GM21515 (cell line): ENCODE measurements around the gene PEPD.

Source experiments
- ATAC-seq: cut with Tn5 transposase; IDR thresholded peaks from one replicate; pipeline ENCODE4 v1.9.1; 2021; ENCODE audit not compliant: unreplicated experiment

Gene PEPD

GRCh38 chr19:33399081-33399744 is 122.4 kb downstream of the PEPD start:
- ATAC-seq: no peak

GRCh38 chr19:33398361-33399060 is 123.1 kb downstream of the PEPD start:
- no peak for ATAC-seq

GRCh38 chr19:33397536-33398360 is 123.8 kb downstream of the PEPD start:
- no peak for ATAC-seq

GRCh38 chr19:33396701-33397535 is 124.7 kb downstream of the PEPD start:
- ATAC-seq: no peak

- no peak for ATAC-seq
Observed at GRCh38 chr19:33395561-33396550, 125.7 kb downstream of the PEPD start.

- no peak for ATAC-seq
Observed at GRCh38 chr19:33394723-33395560, 126.6 kb downstream of the PEPD start.

- no peak for ATAC-seq
Observed at GRCh38 chr19:33394006-33394722, 127.4 kb downstream of the PEPD start.

GRCh38 chr19:33393286-33394005 is 128.1 kb downstream of the PEPD start:
- no peak for ATAC-seq

GRCh38 chr19:33392341-33393285 is 129.0 kb downstream of the PEPD start:
- ATAC-seq: no peak

GRCh38 chr19:33391631-33392249 is 129.9 kb downstream of the PEPD start:
- ATAC-seq: no peak

- no peak for ATAC-seq
Observed at GRCh38 chr19:33390908-33391630, 130.5 kb downstream of the PEPD start.

- no peak for ATAC-seq
Observed at GRCh38 chr19:33390101-33390907, 131.3 kb downstream of the PEPD start.

GRCh38 chr19:33389421-33390100 is 132.0 kb downstream of the PEPD start:
- no peak for ATAC-seq
